Smooth muscle cell (in vitro differentiated cells): ENCODE data around the gene HSDL1. TPM values are rescaled to one million over a fixed set of nuclear protein-coding genes. Genes with fewer than 3 reads are reported as not detected.

ENCODE experiments used
- DNase-seq: peaks from one replicate; lab custom pipeline; 2025; ENCODE audit not compliant: unreplicated experiment; lab: John Stamatoyannopoulos, UW
- H2AFZ ChIP-seq: fragments of 200-600 bp; sonication (generic); 2 replicates; pipeline ENCODE4 v1.6.0; 2016; ENCODE audit warnings: antibody characterized with exemption, low read depth, mild to moderate bottlenecking
- H3F3A ChIP-seq: fragments of 200-600 bp; sonication (generic); 2 replicates; pipeline ENCODE4 v1.6.0; 2017; ENCODE audit warnings: antibody characterized with exemption, low read depth
- H3K27ac ChIP-seq: fragments of 200-600 bp; sonication (generic); 2 replicates; pipeline ENCODE4 v1.5.1; 2016; ENCODE audit warnings: low read depth, mild to moderate bottlenecking
- H3K27me3 ChIP-seq: fragments of 200-600 bp; sonication (generic); 2 replicates; pipeline ENCODE4 v1.6.1; 2016; ENCODE audit warnings: low read depth, mild to moderate bottlenecking
- H3K36me3 ChIP-seq: fragments of 200-600 bp; sonication (generic); 2 replicates; pipeline ENCODE4 v1.5.1; 2016; ENCODE audit warnings: low read depth
- H3K4me1 ChIP-seq: fragments of 200-600 bp; sonication (generic); 2 replicates; pipeline ENCODE4 v1.5.1; 2016; ENCODE audit warnings: low read depth
- H3K4me2 ChIP-seq: fragments of 200-600 bp; sonication (generic); 2 replicates; pipeline ENCODE4 v1.6.0; 2016; ENCODE audit warnings: mild to moderate bottlenecking
- H3K4me3 ChIP-seq: fragments of 200-600 bp; sonication (generic); 2 replicates; pipeline ENCODE4 v1.5.1; 2016; ENCODE audit warnings: mild to moderate bottlenecking
- H3K79me2 ChIP-seq: fragments of 200-600 bp; sonication (generic); 2 replicates; pipeline ENCODE4 v1.6.0; 2016; ENCODE audit warnings: low read depth, mild to moderate bottlenecking
- H3K9ac ChIP-seq: fragments of 200-600 bp; sonication (generic); 2 replicates; pipeline ENCODE4 v1.6.0; 2016; ENCODE audit warnings: low read depth
- H3K9me3 ChIP-seq: fragments of 200-600 bp; sonication (generic); replicated peaks from 2 replicates; pipeline ENCODE4 v1.5.1; 2016; ENCODE audit warnings: low read depth
- H4K20me1 ChIP-seq: fragments of 200-600 bp; sonication (generic); 2 replicates; pipeline ENCODE4 v1.6.0; 2016; ENCODE audit warnings: low read depth
- WGBS: methylation state at CpG from one replicate; pipeline ENCODE4 v1.1.7; 2016; ENCODE audit warnings: low lambda C conversion rate; 5-methylcytosine and 5-hydroxymethylcytosine counted together
- polyA plus RNA-seq: library from polyadenylated mRNA; unstranded; fragments of >200 nt; fragmentation: Nextera tagmentation; extraction: Ambion mirVana; gene quantifications from 2 replicates; pipeline ENCODE4 v1.2.1, GENCODE V29; 2016
- total RNA-seq: library from RNA; depleted of rRNA; stranded (reverse); fragments of >200 nt; gene quantifications from 2 replicates; pipeline ENCODE4 v1.2.3, GENCODE V29; 2014
- TF ChIP-seq, protein P1 (sequence below): fragments of 200-600 bp; sonication (generic); IDR thresholded peaks from 2 replicates; pipeline ENCODE4 v1.5.1; 2017; ENCODE audit warnings: borderline replicate concordance, mild to moderate bottlenecking, antibody characterized with exemption; ENCODE audit not compliant: insufficient read depth, poor library complexity, severe bottlenecking

HSDL1 gene
- total and polyA plus RNA-seq, 2 experiments from 2014 or later: 15.4 to 27.3 TPM

DNA sequence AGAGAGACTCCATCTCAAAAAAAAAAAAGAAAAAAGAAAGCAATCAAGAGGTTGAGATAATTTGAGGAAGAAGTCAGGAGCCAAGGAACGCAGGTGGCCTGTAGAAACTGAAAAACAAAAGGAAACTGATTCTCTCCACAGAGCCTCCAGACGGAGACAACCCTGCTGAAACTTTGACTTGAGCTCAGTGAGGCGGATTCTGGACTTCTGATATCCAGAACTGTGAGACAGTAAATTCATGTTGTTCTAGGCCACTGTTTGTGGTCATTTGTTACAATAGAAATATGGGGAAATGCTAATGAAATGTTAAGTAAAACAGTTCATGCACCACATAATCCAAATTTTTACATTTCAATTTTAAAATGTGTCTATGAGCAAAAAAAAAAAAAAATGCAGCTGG lies 33.5 kb downstream of the HSDL1 start:
- 95% methylated on average over 3 of the region's 3 CpGs for WGBS
- peaks cover 62% of the 10 kb centered on the region for H4K20me1 ChIP-seq
- no peak overlapping the region for H3K4me3 ChIP-seq
- H3K9ac ChIP-seq: no peak overlapping the region
- no peaks in the 10 kb centered on the region for H3F3A ChIP-seq
- no peak overlapping the region for H2AFZ ChIP-seq
- TF ChIP-seq, protein P1, sequence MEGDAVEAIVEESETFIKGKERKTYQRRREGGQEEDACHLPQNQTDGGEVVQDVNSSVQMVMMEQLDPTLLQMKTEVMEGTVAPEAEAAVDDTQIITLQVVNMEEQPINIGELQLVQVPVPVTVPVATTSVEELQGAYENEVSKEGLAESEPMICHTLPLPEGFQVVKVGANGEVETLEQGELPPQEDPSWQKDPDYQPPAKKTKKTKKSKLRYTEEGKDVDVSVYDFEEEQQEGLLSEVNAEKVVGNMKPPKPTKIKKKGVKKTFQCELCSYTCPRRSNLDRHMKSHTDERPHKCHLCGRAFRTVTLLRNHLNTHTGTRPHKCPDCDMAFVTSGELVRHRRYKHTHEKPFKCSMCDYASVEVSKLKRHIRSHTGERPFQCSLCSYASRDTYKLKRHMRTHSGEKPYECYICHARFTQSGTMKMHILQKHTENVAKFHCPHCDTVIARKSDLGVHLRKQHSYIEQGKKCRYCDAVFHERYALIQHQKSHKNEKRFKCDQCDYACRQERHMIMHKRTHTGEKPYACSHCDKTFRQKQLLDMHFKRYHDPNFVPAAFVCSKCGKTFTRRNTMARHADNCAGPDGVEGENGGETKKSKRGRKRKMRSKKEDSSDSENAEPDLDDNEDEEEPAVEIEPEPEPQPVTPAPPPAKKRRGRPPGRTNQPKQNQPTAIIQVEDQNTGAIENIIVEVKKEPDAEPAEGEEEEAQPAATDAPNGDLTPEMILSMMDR: no peak
- H3K27me3 ChIP-seq: no peaks in the 10 kb centered on the region
- H3K4me1 ChIP-seq: peaks cover 9% of the 10 kb centered on the region
- DNase-seq: no peak
- H3K9me3 ChIP-seq: no peaks in the 10 kb centered on the region
- no peaks in the 10 kb centered on the region for H3K36me3 ChIP-seq
- H3K27ac ChIP-seq: no peak overlapping the region
- H3K4me2 ChIP-seq: no peak overlapping the region
- H3K79me2 ChIP-seq: peaks cover 92% of the 10 kb centered on the region

DNA sequence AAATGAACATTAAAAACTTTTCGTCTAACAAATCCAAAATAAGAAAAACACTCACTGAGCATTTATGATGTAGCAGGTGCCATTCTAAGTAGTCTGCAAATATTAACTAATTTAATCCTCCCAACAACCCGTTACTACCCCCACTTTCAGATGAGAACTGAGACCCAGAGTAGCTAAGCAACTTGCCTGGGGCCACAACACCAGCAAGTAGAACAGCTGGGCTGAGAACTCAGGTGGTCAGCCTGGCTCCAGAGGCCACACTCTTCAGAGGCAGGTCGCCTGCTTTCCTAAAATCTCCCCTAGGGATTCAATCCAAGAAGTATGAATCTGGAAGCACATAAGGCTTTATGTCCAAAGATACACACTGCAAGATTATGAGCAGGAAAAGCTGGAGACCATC lies 34.5 kb downstream of the HSDL1 start:
- Histone ChIP-seq H3K9me3 (no peaks in the 10 kb centered on the region), H3K27ac (no peak overlapping the region), H3K4me2 (no peak overlapping the region), H3K4me3 (no peak overlapping the region), H3K9ac (no peak overlapping the region), H3K27me3 (no peaks in the 10 kb centered on the region), H3F3A (no peaks in the 10 kb centered on the region), H2AFZ (no peak overlapping the region), H3K79me2 (peaks cover 93% of the 10 kb centered on the region), H4K20me1 (peaks cover 72% of the 10 kb centered on the region), H3K4me1 (peaks cover 4% of the 10 kb centered on the region), H3K36me3 (no peaks in the 10 kb centered on the region)
- DNase-seq: no peak
- WGBS: 97% methylated on average over 3 of the region's 3 CpGs
- TF ChIP-seq, protein P1: no peak

DNA sequence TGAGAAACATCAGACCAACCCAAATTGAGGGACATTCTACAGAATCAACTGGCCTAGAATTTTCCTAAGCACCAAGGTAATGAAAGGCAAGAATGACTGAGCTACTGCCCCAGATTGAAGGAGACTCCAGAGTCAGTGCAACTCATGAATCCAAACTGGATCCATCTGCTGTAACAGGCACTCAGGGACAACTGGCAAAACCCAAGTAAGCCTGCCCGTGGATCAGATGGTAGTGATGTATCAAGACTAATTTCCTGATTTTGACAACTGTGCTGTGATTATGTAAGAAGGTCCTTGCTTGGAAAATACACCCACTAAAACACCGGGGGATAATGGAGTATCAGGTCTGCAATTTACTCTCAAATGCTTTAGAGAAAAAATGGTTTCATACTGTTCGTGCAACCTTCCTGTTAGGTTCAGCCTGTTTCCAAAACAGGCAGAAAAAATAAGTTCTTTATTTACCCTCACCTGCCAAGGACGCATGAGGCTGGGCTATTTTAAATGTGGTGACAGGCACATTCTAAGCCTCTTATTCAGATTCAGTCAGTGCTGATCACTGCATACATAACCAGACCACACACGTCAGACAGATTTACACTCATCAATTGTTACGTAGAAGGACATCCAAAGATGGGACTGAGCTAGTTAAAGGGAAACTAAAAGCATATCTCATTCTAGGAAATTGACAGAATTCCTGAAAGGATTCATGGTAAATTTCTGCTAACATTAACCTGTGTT lies 35.2 kb downstream of the HSDL1 start:
- DNase-seq: no peak
- 91% methylated on average over 6 of the region's 6 CpGs for WGBS
- Histone ChIP-seq H3K9ac (no peak overlapping the region), H4K20me1 (peaks cover 80% of the 10 kb centered on the region), H3K27ac (no peak overlapping the region), H3K27me3 (no peaks in the 10 kb centered on the region), H3K4me1 (no peaks in the 10 kb centered on the region), H3F3A (no peaks in the 10 kb centered on the region), H3K36me3 (no peaks in the 10 kb centered on the region), H3K9me3 (no peaks in the 10 kb centered on the region), H3K4me3 (no peak overlapping the region), H3K4me2 (no peak overlapping the region), H3K79me2 (peaks cover 92% of the 10 kb centered on the region), H2AFZ (no peak overlapping the region)
- TF ChIP-seq, protein P1: no peak

DNA sequence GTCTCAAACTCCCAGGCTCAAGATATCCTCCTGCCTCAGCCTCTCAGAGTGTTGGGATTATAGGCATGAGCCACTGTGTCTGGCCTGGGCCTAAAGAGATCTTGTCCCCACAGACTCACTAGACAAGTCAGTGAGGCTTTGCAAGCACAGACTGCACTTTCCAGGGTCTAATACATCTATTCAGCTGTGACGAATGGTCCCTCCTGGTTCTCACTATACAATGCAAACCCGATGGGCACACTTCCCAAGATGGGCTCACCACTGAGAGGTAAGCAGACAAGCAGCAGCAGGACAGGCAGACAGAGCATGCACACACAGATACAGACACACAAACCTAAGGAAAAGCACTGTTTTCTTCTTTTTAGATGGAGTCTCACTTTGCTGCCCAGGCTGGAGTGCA lies 37.1 kb downstream of the HSDL1 start:
- no peaks in the 10 kb centered on the region for H3K27me3 ChIP-seq
- H3K4me3 ChIP-seq: no peak overlapping the region
- peaks cover 91% of the 10 kb centered on the region for H4K20me1 ChIP-seq
- no peaks in the 10 kb centered on the region for H3F3A ChIP-seq
- peaks cover 90% of the 10 kb centered on the region for H3K79me2 ChIP-seq
- no peak for DNase-seq
- 96% methylated on average over 2 of the region's 2 CpGs for WGBS
- H3K36me3 ChIP-seq: no peaks in the 10 kb centered on the region
- TF ChIP-seq, protein P1: no peak
- no peaks in the 10 kb centered on the region for H3K4me1 ChIP-seq
- no peak overlapping the region for H2AFZ ChIP-seq
- no peak overlapping the region for H3K27ac ChIP-seq
- H3K9me3 ChIP-seq: no peaks in the 10 kb centered on the region
- no peak overlapping the region for H3K9ac ChIP-seq
- H3K4me2 ChIP-seq: no peak overlapping the region
